HG03159 (cell line): ENCODE measurements around the gene AHCY.
"Not testable (repeated sequence)": the region's sequence is repeated elsewhere in the genome, so short reads cannot be mapped to it uniquely, and the experiment has no call there.

ENCODE experiments used
- ATAC-seq: cut with Tn5 transposase; IDR thresholded peaks from one replicate; pipeline ENCODE4 v1.9.1; 2021; ENCODE audit warnings: mild to moderate bottlenecking, moderate library complexity; ENCODE audit not compliant: unreplicated experiment

The AHCY gene

GRCh38 chr20:34328207-34328606 is 25.1 kb upstream of the AHCY start:
- not testable (repeated sequence) for ATAC-seq

GRCh38 chr20:34324541-34324940 is 21.4 kb upstream of the AHCY start:
- no peak for ATAC-seq

- no peak for ATAC-seq
Observed at GRCh38 chr20:34322267-34323105, 19.3 kb upstream of the AHCY start.

GRCh38 chr20:34320861-34321260 is 17.7 kb upstream of the AHCY start:
- no peak for ATAC-seq

- ATAC-seq = no peak
Observed at GRCh38 chr20:34318609-34319443, 15.7 kb upstream of the AHCY start.

GRCh38 chr20:34316196-34316814 is 13.2 kb upstream of the AHCY start:
- ATAC-seq = no peak

- no peak for ATAC-seq
Observed at GRCh38 chr20:34315236-34315635, 12.1 kb upstream of the AHCY start.

GRCh38 chr20:34312544-34313217 is 9.5 kb upstream of the AHCY start:
- peak; percentile 79 for ATAC-seq

- no peak for ATAC-seq
Observed at GRCh38 chr20:34312024-34312460, 8.9 kb upstream of the AHCY start.

GRCh38 chr20:34311118-34312023 is 8.2 kb upstream of the AHCY start:
- no peak for ATAC-seq

GRCh38 chr20:34310481-34311117 is 7.4 kb upstream of the AHCY start:
- no peak for ATAC-seq

GRCh38 chr20:34309691-34310090 is 6.5 kb upstream of the AHCY start:
- no peak for ATAC-seq

GRCh38 chr20:34305333-34306230 is 2.4 kb upstream of the AHCY start:
- no peak for ATAC-seq

GRCh38 chr20:34302312-34302722 is 838 bp downstream of the AHCY start:
- ATAC-seq = no peak

GRCh38 chr20:34301587-34302311 is 1.4 kb downstream of the AHCY start:
- no peak for ATAC-seq

- no peak for ATAC-seq
Observed at GRCh38 chr20:34300809-34301586, 2.2 kb downstream of the AHCY start.

GRCh38 chr20:34300256-34300806 is 2.8 kb downstream of the AHCY start:
- ATAC-seq = no peak
